Glutamatergic neuron (in vitro differentiated cells): ENCODE measurements around the gene PDRG1. TPM values are rescaled to one million over a fixed set of nuclear protein-coding genes. Genes with fewer than 3 reads are reported as not detected.

Experiments used
- DNase-seq: peaks from one replicate; pipeline ENCODE4 v3.0.0; 2022
- H3K27ac Mint-ChIP-seq: one replicate; pipeline ENCODE4 v1.8.0; 2020; ENCODE audit warnings: mild to moderate bottlenecking, mixed read lengths, inconsistent platforms; ENCODE audit not compliant: unreplicated experiment
- H3K27me3 Mint-ChIP-seq: one replicate; pipeline ENCODE4 v1.8.0; 2020; ENCODE audit warnings: mild to moderate bottlenecking, moderate library complexity, mixed read lengths, inconsistent platforms; ENCODE audit not compliant: unreplicated experiment
- H3K36me3 Mint-ChIP-seq: one replicate; pipeline ENCODE4 v1.8.0; 2020; ENCODE audit warnings: mild to moderate bottlenecking, mixed read lengths, inconsistent platforms; ENCODE audit not compliant: unreplicated experiment
- H3K4me1 Mint-ChIP-seq: one replicate; pipeline ENCODE4 v1.8.0; 2020; ENCODE audit warnings: mild to moderate bottlenecking, low read depth, mixed read lengths, inconsistent platforms; ENCODE audit not compliant: unreplicated experiment
- H3K4me3 Mint-ChIP-seq: one replicate; pipeline ENCODE4 v1.8.0; 2020; ENCODE audit warnings: mild to moderate bottlenecking, mixed read lengths, inconsistent platforms; ENCODE audit not compliant: unreplicated experiment
- H3K9me3 Mint-ChIP-seq: one replicate; pipeline ENCODE4 v1.8.0; 2020; ENCODE audit warnings: mild to moderate bottlenecking, moderate library complexity, mixed read lengths, inconsistent platforms; ENCODE audit not compliant: unreplicated experiment
- CTCF ChIP-seq: fragments of 200-600 bp; sonication (generic); IDR thresholded peaks from one replicate; pipeline ENCODE4 v1.5.0; 2021; ENCODE audit not compliant: partially characterized antibody, unreplicated experiment
- total RNA-seq: library from RNA; stranded (reverse); fragmentation: NEBNext Ultra II Directional; extraction: Animal tissue kit (Norgen Biotek cat#: 25700); gene quantifications from one replicate; pipeline ENCODE4 v1.2.1, GENCODE V29; 2021; ENCODE audit not compliant: unreplicated experiment

Gene PDRG1
- total RNA-seq, 1 donor from 2014 or later, result 69.5 TPM

- DNase-seq, result no peak
- Mint-ChIP-seq H3K36me3 (no peaks in the 10 kb centered on the region), H3K4me3 (no peak overlapping the region), H3K27ac (no peak overlapping the region), H3K4me1 (peaks cover 15% of the 10 kb centered on the region), H3K9me3 (peaks cover 6% of the 10 kb centered on the region), H3K27me3 (peaks cover 5% of the 10 kb centered on the region)
- TF ChIP-seq CTCF, result no peak
Observed at GRCh38 chr20:31927627-31928159, 24.2 kb downstream of the PDRG1 start.

GRCh38 chr20:31926493-31926892 lies 25.4 kb downstream of the PDRG1 start:
- Mint-ChIP-seq H3K4me3 (no peak overlapping the region), H3K27me3 (peaks cover 5% of the 10 kb centered on the region), H3K27ac (no peak overlapping the region), H3K4me1 (peaks cover 15% of the 10 kb centered on the region), H3K36me3 (no peaks in the 10 kb centered on the region), H3K9me3 (peaks cover 6% of the 10 kb centered on the region)
- TF ChIP-seq CTCF, result no peak
- no peak for DNase-seq

- Mint-ChIP-seq H3K4me3 (no peak overlapping the region), H3K4me1 (peaks cover 13% of the 10 kb centered on the region), H3K27ac (no peak overlapping the region), H3K36me3 (no peaks in the 10 kb centered on the region), H3K9me3 (peaks cover 6% of the 10 kb centered on the region), H3K27me3 (peaks cover 2% of the 10 kb centered on the region)
- DNase-seq, result no peak
- no peak for TF ChIP-seq CTCF
Observed at GRCh38 chr20:31925631-31926030, 26.2 kb downstream of the PDRG1 start.

GRCh38 chr20:31924561-31924960 lies 27.3 kb downstream of the PDRG1 start:
- peaks cover 7% of the 10 kb centered on the region for H3K27me3 Mint-ChIP-seq
- no peaks in the 10 kb centered on the region for H3K36me3 Mint-ChIP-seq
- no peak for TF ChIP-seq CTCF
- no peak overlapping the region for H3K4me3 Mint-ChIP-seq
- DNase-seq, result no peak
- no peak overlapping the region for H3K27ac Mint-ChIP-seq
- H3K9me3 Mint-ChIP-seq, result peaks cover 6% of the 10 kb centered on the region
- H3K4me1 Mint-ChIP-seq, result peaks cover 12% of the 10 kb centered on the region

- H3K27me3 Mint-ChIP-seq, result peaks cover 7% of the 10 kb centered on the region
- TF ChIP-seq CTCF, result no peak
- H3K4me1 Mint-ChIP-seq, result peaks cover 8% of the 10 kb centered on the region
- DNase-seq, result peak; percentile 20
- H3K27ac Mint-ChIP-seq, result no peak overlapping the region
- peaks cover 6% of the 10 kb centered on the region for H3K9me3 Mint-ChIP-seq
- no peaks in the 10 kb centered on the region for H3K36me3 Mint-ChIP-seq
- H3K4me3 Mint-ChIP-seq, result no peak overlapping the region
Observed at GRCh38 chr20:31923388-31924331, 28.2 kb downstream of the PDRG1 start.
